SK-N-SH (cell line): ENCODE results near the gene PRKCH. TPM values are rescaled to one million over a fixed set of nuclear protein-coding genes. Genes with fewer than 3 reads are reported as not detected.

ENCODE experiments used
- CTCF ChIA-PET: fragments of 300-600, 350-600 bp; formaldehyde crosslinking; extraction: SDS; loops from one replicate; lab custom pipeline; 2021; lab: Yijun Ruan, JAX
- POLR2A ChIA-PET: fragments of 350-600 bp; sonication (Branson Sonifier 250); formaldehyde crosslinking; extraction: SDS; loops from one replicate; lab custom pipeline; 2020; ENCODE audit warnings: antibody characterized with exemption, inconsistent platforms; lab: Yijun Ruan, JAX
- DNase-seq: peaks from one replicate; pipeline ENCODE4 v3.0.0; 2012
- H2AFZ ChIP-seq: fragments of 200-600 bp; sonication (generic); 2 replicates; pipeline ENCODE4 v1.8.1; 2016; ENCODE audit warnings: antibody characterized with exemption, mild to moderate bottlenecking, low read depth
- H3F3A ChIP-seq: fragments of 200-600 bp; sonication (generic); replicated peaks from 2 replicates; pipeline ENCODE3; 2016; ENCODE audit warnings: antibody characterized with exemption, mild to moderate bottlenecking; ENCODE audit not compliant: insufficient read depth
- H3K27ac ChIP-seq, 2 experiments: fragments of 200-500 bp in 1 of 2; fragments of 200-600 bp in 1 of 2; sonication (Bioruptor generic) in 1 of 2; sonication (generic), shearing (Covaris generic) in 1 of 2; 2 replicates each; pipeline versions ENCODE4 v1.5.1 to v1.6.1; 2014 to 2016; ENCODE audit warnings: low read depth in 2 of 2, inconsistent platforms in 1 of 2, low read length in 1 of 2, mild to moderate bottlenecking in 1 of 2, mixed read lengths in 1 of 2
- H3K27me3 ChIP-seq: fragments of 200-600 bp; sonication (generic), shearing (Covaris generic); 2 replicates; pipeline ENCODE4 v1.6.1; 2016; ENCODE audit warnings: mixed run types; ENCODE audit not compliant: insufficient read depth
- H3K36me3 ChIP-seq, 2 experiments: fragments of 200-500 bp in 1 of 2; fragments of 200-600 bp in 1 of 2; sonication (Bioruptor generic) in 1 of 2; sonication (generic) in 1 of 2; replicated peaks in 1 of 2; 2 replicates each; pipeline versions ENCODE3 to v1.5.1; 2014 to 2016; ENCODE audit warnings: low read length in 1 of 2, mild to moderate bottlenecking in 1 of 2; ENCODE audit not compliant: insufficient read depth in 2 of 2, control insufficient read depth in 1 of 2
- H3K4me1 ChIP-seq, 2 experiments: fragments of 200-500 bp in 1 of 2; fragments of 200-600 bp in 1 of 2; sonication (Bioruptor generic) in 1 of 2; sonication (generic), shearing (Covaris generic) in 1 of 2; 2 replicates each; pipeline versions ENCODE4 v1.5.1 to v1.6.1; 2014 to 2016; ENCODE audit warnings: low read depth in 1 of 2, low read length in 1 of 2, mixed run types in 1 of 2; ENCODE audit not compliant: insufficient read depth in 2 of 2, control insufficient read depth in 1 of 2
- H3K4me2 ChIP-seq: fragments of 200-600 bp; sonication (generic), shearing (Covaris generic); 2 replicates; pipeline ENCODE4 v1.6.1; 2017; ENCODE audit warnings: mixed run types
- H3K4me3 ChIP-seq, 2 experiments: fragments of 200-500 bp in 1 of 2; fragments of 200-600 bp in 1 of 2; sonication (Bioruptor generic) in 1 of 2; sonication (generic), shearing (Covaris generic) in 1 of 2; 2 replicates each; pipeline versions ENCODE4 v1.5.1 to v1.8.1; 2014 to 2016; ENCODE audit warnings: low read depth in 2 of 2, inconsistent platforms in 1 of 2, low read length in 1 of 2, mild to moderate bottlenecking in 1 of 2, mixed read lengths in 1 of 2, moderate library complexity in 1 of 2
- H3K79me2 ChIP-seq: fragments of 200-600 bp; sonication (generic); 2 replicates; pipeline ENCODE4 v1.8.1; 2017; ENCODE audit warnings: mild to moderate bottlenecking; ENCODE audit not compliant: insufficient read depth
- H3K9ac ChIP-seq: fragments of 200-600 bp; sonication (generic); 2 replicates; pipeline ENCODE4 v1.6.1; 2017; ENCODE audit warnings: mixed run types
- H3K9me2 ChIP-seq: fragments of 200-600 bp; sonication (generic); 2 replicates; pipeline ENCODE4 v1.6.1; 2017; ENCODE audit warnings: mixed run types
- H3K9me3 ChIP-seq: fragments of 200-600 bp; sonication (generic); 2 replicates; pipeline ENCODE4 v1.6.1; 2017; ENCODE audit warnings: mixed run types, mild to moderate bottlenecking, moderate library complexity
- H4K20me1 ChIP-seq: fragments of 200-600 bp; sonication (generic); 2 replicates; pipeline ENCODE4 v1.6.1; 2017; ENCODE audit warnings: mild to moderate bottlenecking, mixed run types; ENCODE audit not compliant: insufficient read depth
- EP300 ChIP-seq, 2 experiments: IDR thresholded peaks; 2 replicates each; pipeline versions ENCODE4 v1.4.0 to v1.6.1; 2012; ENCODE audit warnings: borderline replicate concordance in 1 of 2, low read depth in 1 of 2, low read length in 1 of 2
- EZH2phosphoT487 ChIP-seq: fragments of 200-600 bp; sonication (generic); IDR thresholded peaks from 2 replicates; pipeline ENCODE4 v1.6.1; 2017; ENCODE audit warnings: low read depth, mixed run types, mild to moderate bottlenecking, antibody characterized with exemption, moderate library complexity, borderline replicate concordance
- FOSL2 ChIP-seq: IDR thresholded peaks from 2 replicates; pipeline ENCODE4 v1.4.0; 2012; ENCODE audit warnings: low read depth, mild to moderate bottlenecking, moderate library complexity, borderline replicate concordance
- FOXJ3 ChIP-seq: sonication (generic); formaldehyde crosslinking; IDR thresholded peaks from 2 replicates; pipeline ENCODE4 v1.5.1; 2020; ENCODE audit warnings: mild to moderate bottlenecking, missing genetic modification reagents
- FOXM1 ChIP-seq: IDR thresholded peaks from 2 replicates; pipeline ENCODE4 v1.4.0; 2012; ENCODE audit warnings: low read depth, mild to moderate bottlenecking
- GATA2 ChIP-seq: sonication (generic); formaldehyde crosslinking; IDR thresholded peaks from 2 replicates; pipeline ENCODE4 v1.5.0; 2020; ENCODE audit warnings: mild to moderate bottlenecking, missing genetic modification reagents
- MEF2A ChIP-seq: IDR thresholded peaks from 2 replicates; pipeline ENCODE4 v1.4.0; 2012; ENCODE audit warnings: low read depth, borderline replicate concordance
- NFIC ChIP-seq: IDR thresholded peaks from 2 replicates; pipeline ENCODE4 v1.4.0; 2012; ENCODE audit warnings: borderline replicate concordance
- NRF1 ChIP-seq: IDR thresholded peaks from 2 replicates; pipeline ENCODE4 v1.6.1; 2012; ENCODE audit warnings: low read depth, mild to moderate bottlenecking, low read length
- RAD21 ChIP-seq: IDR thresholded peaks from 2 replicates; pipeline ENCODE4 v1.6.1; 2012; ENCODE audit warnings: mild to moderate bottlenecking, low read length
- RCOR1 ChIP-seq: fragments of 150-350 bp; IDR thresholded peaks from 2 replicates; pipeline ENCODE4 v1.6.1; 2017; ENCODE audit warnings: antibody characterized with exemption, low read length
- WGBS: methylation state at CpG from one replicate; pipeline ENCODE4 v1.1.6; 2017; ENCODE audit warnings: low lambda C conversion rate; 5-methylcytosine and 5-hydroxymethylcytosine counted together
- polyA plus RNA-seq, 3 experiments: library from polyadenylated mRNA; depleted of rRNA; stranded (reverse); fragments of >200 nt; gene quantifications; 2 replicates each; pipeline ENCODE4 v1.2.3, GENCODE V29; 2012
- TF ChIP-seq, protein P1 (sequence below): IDR thresholded peaks from 2 replicates; pipeline ENCODE4; 2012

The PRKCH gene
- polyA plus RNA-seq, 1 of the 3 experiments (the other 2 are of a cell fraction), result 4.2 TPM

DNA sequence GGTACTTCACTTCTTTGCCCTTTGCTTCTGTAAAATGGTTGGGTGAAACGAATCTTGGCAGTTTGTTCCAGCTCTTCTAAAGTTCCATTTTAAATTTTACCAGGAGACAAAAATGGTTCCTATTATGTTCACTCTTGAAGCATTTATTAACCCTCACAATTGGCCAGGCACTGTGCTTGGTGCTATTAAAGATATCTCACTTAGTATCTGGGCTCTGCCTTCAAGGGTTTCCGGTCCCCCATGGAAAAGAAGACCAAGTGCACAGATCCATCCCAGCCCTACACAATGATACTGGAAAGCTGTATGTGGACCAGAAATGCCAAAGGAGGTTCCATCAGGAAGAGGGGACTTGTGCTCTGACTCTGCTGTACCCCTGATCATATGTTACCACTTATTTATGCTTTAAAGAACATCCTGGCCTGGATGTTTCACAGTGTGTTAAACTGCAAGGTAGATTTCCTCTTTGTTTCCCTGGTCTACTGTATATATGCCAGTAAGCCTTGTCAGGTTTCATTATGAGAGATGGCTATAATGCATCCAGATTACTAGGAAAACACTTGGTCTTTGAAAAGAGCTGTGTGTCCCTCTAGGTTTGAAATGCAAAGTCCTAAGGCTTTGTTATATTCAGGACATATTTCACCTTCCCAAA, 154.8 kb downstream of the PRKCH start (continued):
- TF ChIP-seq EZH2phosphoT487 (no peak), FOSL2 (no peak), NFIC (no peak), MEF2A (no peak), FOXM1 (no peak), NRF1 (no peak)
- TF ChIP-seq, all 33 proteins: peak for 0

DNA sequence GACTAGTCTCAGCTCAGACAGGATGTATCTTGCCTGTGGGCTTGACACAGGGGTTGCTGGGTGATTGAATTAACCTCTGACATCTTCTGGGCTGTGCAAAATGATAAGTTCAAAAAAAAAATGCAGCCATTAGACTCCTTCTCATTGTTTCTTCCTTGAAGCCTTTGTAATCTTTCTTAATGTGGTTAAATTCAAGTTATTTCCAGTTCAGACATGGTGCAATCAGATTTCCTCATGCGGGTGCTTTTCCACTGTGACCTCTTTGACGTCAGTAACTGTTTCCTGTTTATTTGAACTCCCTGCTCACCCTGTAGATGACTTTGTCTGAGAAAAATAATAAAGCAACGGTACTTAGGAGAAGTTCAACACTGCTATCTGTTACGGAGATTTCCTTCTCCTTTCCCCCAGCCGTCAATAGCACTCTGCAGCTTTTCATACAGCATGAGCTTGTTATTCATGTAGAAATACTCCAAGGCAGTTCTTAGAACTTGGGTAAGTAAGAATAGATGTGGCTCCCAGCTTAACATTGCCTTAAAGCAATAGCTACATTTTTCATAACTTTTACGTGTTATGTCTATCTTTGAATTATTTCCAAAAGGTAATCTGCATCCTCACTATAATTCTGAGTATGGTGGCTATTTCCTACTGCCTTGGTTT, 155.5 kb downstream of the PRKCH start:
- H3F3A ChIP-seq, result peaks cover 13% of the 10 kb centered on the region
- no peaks in the 10 kb centered on the region for H4K20me1 ChIP-seq
- ChIA-PET CTCF (interaction anchor here (0.5 to 3.7 kb wide), 11 partner anchors 13 to 361 kb away, joined by 3 to 18 read pairs (median 4); no protein-coding TSS in a partner anchor), POLR2A (interaction anchor here (1.6 kb wide), 1 partner anchor 218 kb away, joined by 4 read pairs; the partner anchor contains the start of gene HIF1A)
- 0 out of 2 replicates have a peak, but pooled peaks have one; percentile 41 for TF ChIP-seq RCOR1
- TF ChIP-seq EP300 (IDR thresholded peaks at IDR 0.05; ENCODE audit: borderline replicate concordance in 1 of 2, low read depth in 1 of 2, low read length in 1 of 2), result peak in 1 of 2 experiments; percentile 82; a peak in 1 of 4 replicates
- TF ChIP-seq FOXJ3 (CRISPR knock-in tag), result peak; percentile 77; the same call in 1 of the 2 replicates
- TF ChIP-seq RAD21, result peak; percentile 5; the same call in 1 of the 2 replicates
- peak; percentile 59 for TF ChIP-seq GATA2 (CRISPR knock-in tag)
- TF ChIP-seq, protein P1, sequence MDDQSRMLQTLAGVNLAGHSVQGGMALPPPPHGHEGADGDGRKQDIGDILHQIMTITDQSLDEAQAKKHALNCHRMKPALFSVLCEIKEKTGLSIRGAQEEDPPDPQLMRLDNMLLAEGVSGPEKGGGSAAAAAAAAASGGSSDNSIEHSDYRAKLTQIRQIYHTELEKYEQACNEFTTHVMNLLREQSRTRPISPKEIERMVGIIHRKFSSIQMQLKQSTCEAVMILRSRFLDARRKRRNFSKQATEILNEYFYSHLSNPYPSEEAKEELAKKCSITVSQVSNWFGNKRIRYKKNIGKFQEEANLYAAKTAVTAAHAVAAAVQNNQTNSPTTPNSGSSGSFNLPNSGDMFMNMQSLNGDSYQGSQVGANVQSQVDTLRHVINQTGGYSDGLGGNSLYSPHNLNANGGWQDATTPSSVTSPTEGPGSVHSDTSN, result no peak
- H3K9ac ChIP-seq, result no peak overlapping the region
- peak; percentile 36 for DNase-seq
- H3K27me3 ChIP-seq, result no peaks in the 10 kb centered on the region
- peak overlapping the region in 1 of 2 experiments; percentile 97; a peak in 2 of 4 replicates for H3K27ac ChIP-seq
- H3K4me3 ChIP-seq, result no peak overlapping the region
- no peaks in the 10 kb centered on the region for H3K9me3 ChIP-seq
- H3K79me2 ChIP-seq, result no peaks in the 10 kb centered on the region
- no peaks in the 10 kb centered on the region for H3K36me3 ChIP-seq
- H3K9me2 ChIP-seq, result no peaks in the 10 kb centered on the region
- H3K4me2 ChIP-seq, result no peak overlapping the region
- 50% methylated on average over 6 of the region's 6 CpGs for WGBS
- peaks cover 3 to 64% of the 10 kb centered on the region in 2 experiments; a peak in 3 of 4 replicates for H3K4me1 ChIP-seq
- no peak overlapping the region for H2AFZ ChIP-seq
